ENCODE data around the gene MEPCE.

- TF ChIP-seq EZH2phosphoT487 (IDR thresholded peaks at IDR 0.05; ENCODE audit: insufficient read depth, low read depth) (no peak), EZH2 (IDR thresholded peaks at IDR 0.05; ENCODE audit: insufficient read depth, poor library complexity, severe bottlenecking) (no peak)
These were observed 48.2 kb downstream of the MEPCE start for GRCh38 chr7:100477871-100478267.

Data from GM23248 (cell line).